ENCODE measurements around the gene ZNF639. TPM values are rescaled to one million over a fixed set of nuclear protein-coding genes. Genes with fewer than 3 reads are reported as not detected.

The ZNF639 gene
- polyA plus RNA-seq, 1 experiment = 21.3 TPM

DNA sequence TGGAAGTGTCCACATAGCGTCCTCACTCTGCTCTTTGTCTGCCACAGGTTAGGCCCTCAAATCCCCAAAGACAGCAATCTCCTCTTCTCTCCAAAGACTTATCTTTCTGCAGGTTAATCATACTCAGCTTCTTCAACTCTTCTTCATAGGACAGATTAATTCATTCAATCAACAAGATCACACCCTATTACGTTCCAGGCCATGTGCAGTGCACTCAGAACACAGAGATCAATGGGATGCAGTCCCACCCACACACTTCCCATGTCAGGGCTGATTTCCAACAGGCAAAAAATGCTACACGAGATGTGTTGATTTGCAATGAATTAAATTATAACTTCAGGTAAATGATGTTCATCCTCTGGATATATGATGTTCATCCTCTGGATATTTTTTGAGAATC lies 33.5 kb upstream of the ZNF639 start:
- POLR2A ChIA-PET = no interaction called here
- H3K27me3 ChIP-seq (ENCODE audit: control insufficient read depth, insufficient read depth, low read length) = no peaks in the 10 kb centered on the region
- H3K9me3 ChIP-seq (ENCODE audit: control insufficient read depth, insufficient read depth, low read length) = no peaks in the 10 kb centered on the region
- DNase-seq (ENCODE audit: low read depth, low spot score) = no peak
- TF ChIP-seq, protein P1, sequence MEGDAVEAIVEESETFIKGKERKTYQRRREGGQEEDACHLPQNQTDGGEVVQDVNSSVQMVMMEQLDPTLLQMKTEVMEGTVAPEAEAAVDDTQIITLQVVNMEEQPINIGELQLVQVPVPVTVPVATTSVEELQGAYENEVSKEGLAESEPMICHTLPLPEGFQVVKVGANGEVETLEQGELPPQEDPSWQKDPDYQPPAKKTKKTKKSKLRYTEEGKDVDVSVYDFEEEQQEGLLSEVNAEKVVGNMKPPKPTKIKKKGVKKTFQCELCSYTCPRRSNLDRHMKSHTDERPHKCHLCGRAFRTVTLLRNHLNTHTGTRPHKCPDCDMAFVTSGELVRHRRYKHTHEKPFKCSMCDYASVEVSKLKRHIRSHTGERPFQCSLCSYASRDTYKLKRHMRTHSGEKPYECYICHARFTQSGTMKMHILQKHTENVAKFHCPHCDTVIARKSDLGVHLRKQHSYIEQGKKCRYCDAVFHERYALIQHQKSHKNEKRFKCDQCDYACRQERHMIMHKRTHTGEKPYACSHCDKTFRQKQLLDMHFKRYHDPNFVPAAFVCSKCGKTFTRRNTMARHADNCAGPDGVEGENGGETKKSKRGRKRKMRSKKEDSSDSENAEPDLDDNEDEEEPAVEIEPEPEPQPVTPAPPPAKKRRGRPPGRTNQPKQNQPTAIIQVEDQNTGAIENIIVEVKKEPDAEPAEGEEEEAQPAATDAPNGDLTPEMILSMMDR (IDR thresholded peaks at IDR 0.05; ENCODE audit: low read depth, low read length) = no peak
- CTCF ChIA-PET = no interaction called here
- no peak overlapping the region for H3K27ac ChIP-seq (ENCODE audit: low read depth, low read length)
- no peak overlapping the region for H3K4me3 ChIP-seq (ENCODE audit: low read depth, low read length)

DNA sequence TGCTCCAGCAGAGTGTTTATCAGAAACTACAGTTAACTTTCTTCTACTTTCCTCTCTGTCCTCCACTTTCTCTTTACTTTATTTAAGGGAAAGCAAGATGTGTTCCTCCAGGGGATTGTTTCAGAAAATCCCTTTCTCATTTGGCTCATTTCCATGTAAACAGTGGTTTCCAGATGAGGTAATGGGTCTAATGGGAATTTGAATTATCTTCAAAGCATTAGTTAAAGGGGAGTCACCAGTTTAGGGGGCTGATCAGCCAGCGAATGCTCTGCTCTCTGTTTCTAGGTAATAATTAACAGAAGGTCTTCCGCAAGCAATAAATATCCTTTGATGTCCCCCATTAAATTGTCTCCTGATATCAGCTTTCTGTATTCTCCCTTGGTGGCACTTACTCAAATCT lies 30.4 kb upstream of the ZNF639 start:
- TF ChIP-seq, protein P1 (IDR thresholded peaks at IDR 0.05; ENCODE audit: low read depth, low read length) = no peak
- POLR2A ChIA-PET = no interaction called here
- H3K9me3 ChIP-seq (ENCODE audit: control insufficient read depth, insufficient read depth, low read length) = no peaks in the 10 kb centered on the region
- CTCF ChIA-PET = interaction anchor here (1.3 kb wide), 1 partner anchor 277 kb away, joined by 3 read pairs; no protein-coding TSS in a partner anchor
- no peaks in the 10 kb centered on the region for H3K27me3 ChIP-seq (ENCODE audit: control insufficient read depth, insufficient read depth, low read length)
- H3K4me3 ChIP-seq (ENCODE audit: low read depth, low read length) = no peak overlapping the region
- no peak for DNase-seq (ENCODE audit: low read depth, low spot score)
- no peak overlapping the region for H3K27ac ChIP-seq (ENCODE audit: low read depth, low read length)

- ChIA-PET POLR2A (no interaction called here), CTCF (no interaction called here)
- H3K27me3 ChIP-seq (ENCODE audit: control insufficient read depth, insufficient read depth, low read length) = no peaks in the 10 kb centered on the region
- H3K9me3 ChIP-seq (ENCODE audit: control insufficient read depth, insufficient read depth, low read length) = no peaks in the 10 kb centered on the region
- no peak for DNase-seq (ENCODE audit: low read depth, low spot score)
- TF ChIP-seq, protein P1 (IDR thresholded peaks at IDR 0.05; ENCODE audit: low read depth, low read length) = no peak
- H3K27ac ChIP-seq (ENCODE audit: low read depth, low read length) = no peak overlapping the region
- H3K4me3 ChIP-seq (ENCODE audit: low read depth, low read length) = no peak overlapping the region
Measured at GRCh38 chr3:179297971-179298725, 24.7 kb upstream of the ZNF639 start.

DNA sequence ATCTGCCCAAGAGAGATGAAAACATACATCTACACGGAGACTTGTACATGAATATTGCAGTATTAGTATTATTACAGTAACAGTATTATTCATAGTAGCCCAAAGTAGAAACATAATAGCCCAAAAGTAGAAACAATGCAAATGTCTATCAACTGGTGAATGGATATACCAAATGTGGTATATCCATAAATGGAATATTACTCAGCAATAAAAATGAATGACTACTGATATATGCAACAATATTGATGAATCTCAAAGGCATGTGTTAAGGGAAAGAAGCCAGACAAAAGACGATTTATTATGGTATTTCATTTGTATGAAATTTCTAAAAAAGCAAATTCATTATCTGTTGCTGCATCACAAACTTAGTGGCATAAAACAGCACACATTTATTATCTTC lies 23.5 kb upstream of the ZNF639 start:
- TF ChIP-seq, protein P1 (IDR thresholded peaks at IDR 0.05; ENCODE audit: low read depth, low read length) = no peak
- H3K9me3 ChIP-seq (ENCODE audit: control insufficient read depth, insufficient read depth, low read length) = no peaks in the 10 kb centered on the region
- DNase-seq (ENCODE audit: low read depth, low spot score) = no peak
- H3K4me3 ChIP-seq (ENCODE audit: low read depth, low read length) = no peak overlapping the region
- ChIA-PET POLR2A (no interaction called here), CTCF (no interaction called here)
- H3K27ac ChIP-seq (ENCODE audit: low read depth, low read length) = no peak overlapping the region
- no peaks in the 10 kb centered on the region for H3K27me3 ChIP-seq (ENCODE audit: control insufficient read depth, insufficient read depth, low read length)

GRCh38 chr3:179299999-179300613 lies 22.7 kb upstream of the ZNF639 start:
- Histone ChIP-seq H3K27me3 (ENCODE audit: control insufficient read depth, insufficient read depth, low read length) (no peaks in the 10 kb centered on the region), H3K9me3 (ENCODE audit: control insufficient read depth, insufficient read depth, low read length) (no peaks in the 10 kb centered on the region), H3K4me3 (ENCODE audit: low read depth, low read length) (no peak overlapping the region), H3K27ac (ENCODE audit: low read depth, low read length) (no peak overlapping the region)
- POLR2A ChIA-PET = no interaction called here
- CTCF ChIA-PET = interaction anchor here (1.5 kb wide), 1 partner anchor 15 kb away, joined by 5 read pairs; no protein-coding TSS in a partner anchor
- no peak for DNase-seq (ENCODE audit: low read depth, low spot score)
- TF ChIP-seq, protein P1 (IDR thresholded peaks at IDR 0.05; ENCODE audit: low read depth, low read length) = no peak
